Endodermal cell (in vitro differentiated cells): ENCODE measurements around the gene WDFY2. TPM values are rescaled to one million over a fixed set of nuclear protein-coding genes. Genes with fewer than 3 reads are reported as not detected.

ENCODE experiments used
- DNase-seq: peaks from one replicate; pipeline ENCODE4 v3.0.0-alpha.2; 2017
- H3K27ac ChIP-seq: 2 replicates; pipeline ENCODE4 v1.5.1; 2013; ENCODE audit warnings: mild to moderate bottlenecking, low read depth, low read length, moderate library complexity
- H3K27me3 ChIP-seq: 2 replicates; pipeline ENCODE4 v1.6.1; 2013; ENCODE audit warnings: mild to moderate bottlenecking, low read length, moderate library complexity; ENCODE audit not compliant: insufficient read depth, control insufficient read depth, poor library complexity, severe bottlenecking
- H3K36me3 ChIP-seq: 2 replicates; pipeline ENCODE4 v1.7.0; 2013; ENCODE audit warnings: mild to moderate bottlenecking, low read length, moderate library complexity; ENCODE audit not compliant: control insufficient read depth, insufficient read depth
- H3K4me1 ChIP-seq: one replicate; pipeline ENCODE4 v1.7.0; 2013; ENCODE audit warnings: low read length; ENCODE audit not compliant: control insufficient read depth, insufficient read depth
- H3K4me3 ChIP-seq: 2 replicates; pipeline ENCODE4 v1.5.1; 2013; ENCODE audit warnings: mild to moderate bottlenecking, low read length, moderate library complexity
- H3K9ac ChIP-seq: 2 replicates; pipeline ENCODE4 v1.6.1; 2013; ENCODE audit warnings: mild to moderate bottlenecking, low read length, moderate library complexity; ENCODE audit not compliant: poor library complexity, severe bottlenecking; ENCODE audit errors: extremely low read depth
- H3K9me3 ChIP-seq: 2 replicates; pipeline ENCODE4 v1.6.1; 2013; ENCODE audit warnings: mild to moderate bottlenecking, low read length, moderate library complexity; ENCODE audit not compliant: control insufficient read depth
- H3K27ac Mint-ChIP-seq: 2 replicates; pipeline ENCODE4 v1.8.0; 2020; ENCODE audit warnings: mixed read lengths
- H3K27me3 Mint-ChIP-seq: 2 replicates; pipeline ENCODE4 v1.8.0; 2021; ENCODE audit warnings: mild to moderate bottlenecking, mixed read lengths; ENCODE audit not compliant: insufficient read depth
- H3K36me3 Mint-ChIP-seq: 2 replicates; pipeline ENCODE4 v1.8.0; 2020; ENCODE audit warnings: low read depth, mixed read lengths
- H3K4me1 Mint-ChIP-seq: 2 replicates; pipeline ENCODE4 v1.8.0; 2020; ENCODE audit warnings: mixed read lengths
- H3K4me3 Mint-ChIP-seq: 2 replicates; pipeline ENCODE4 v1.8.0; 2020; ENCODE audit warnings: mild to moderate bottlenecking, moderate library complexity, mixed read lengths
- H3K9me3 Mint-ChIP-seq: 2 replicates; pipeline ENCODE4 v1.8.0; 2020; ENCODE audit warnings: mild to moderate bottlenecking, mixed read lengths
- WGBS, 2 experiments: methylation state at CpG; one replicate each; pipeline versions ENCODE4 v1.1.5 to v1.1.7; 2013; ENCODE audit warnings: missing lambda C conversion rate in 2 of 2, mixed read lengths in 1 of 2; ENCODE audit not compliant: insufficient coverage in 1 of 2, insufficient read length in 1 of 2; 5-methylcytosine and 5-hydroxymethylcytosine counted together
- total RNA-seq, 2 donors: library from RNA; stranded (reverse); fragmentation: NEBNext Ultra II Directional in 1 of 2; extraction: Animal tissue kit (Norgen Biotek cat#: 25700) in 1 of 2; gene quantifications; 2 replicates in 1 of 2; 3 replicates in 1 of 2; pipeline ENCODE4 v1.2.1, GENCODE V29; 2021
- TF ChIP-seq, protein P1 (sequence below): fragments of 200-600 bp; sonication (generic); conservative IDR thresholded peaks from 2 replicates; pipeline ENCODE4 v1.5.0; 2021; ENCODE audit warnings: antibody characterized with exemption, mild to moderate bottlenecking

WDFY2 gene
- total RNA-seq, 2 donors from 2014 or later, result 20.6 to 28.0 TPM

DNA sequence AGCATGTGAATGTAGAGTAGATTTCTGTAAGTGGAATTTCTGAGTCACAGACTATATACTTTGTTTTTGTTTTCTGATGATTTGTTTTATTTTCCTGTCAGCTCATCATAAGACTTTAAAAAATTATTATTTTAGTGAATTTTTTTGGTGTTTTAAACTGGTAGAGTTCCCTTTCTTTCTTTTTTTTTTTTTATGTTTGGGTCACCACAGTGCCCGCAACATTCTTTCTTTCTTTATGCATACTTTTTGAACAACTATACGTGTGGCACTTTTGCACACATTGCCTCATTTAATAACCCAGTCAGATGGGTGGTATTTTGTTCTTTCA lies 46.0 kb downstream of the WDFY2 start:
- H3K27me3 ChIP-seq, result no peaks in the 10 kb centered on the region
- Mint-ChIP-seq H3K9me3 (no peaks in the 10 kb centered on the region), H3K36me3 (no peaks in the 10 kb centered on the region), H3K27ac (no peak overlapping the region), H3K4me3 (no peak overlapping the region), H3K4me1 (peaks cover 13% of the 10 kb centered on the region), H3K27me3 (no peaks in the 10 kb centered on the region)
- whole genome bisulfite sequencing, 2 experiments, result 100% methylated on average over 1 of the region's 2 CpGs; no CpG with 5 or more reads in 1 of the 2 experiments
- no peaks in the 10 kb centered on the region for H3K9me3 ChIP-seq
- H3K4me1 ChIP-seq, result no peaks in the 10 kb centered on the region
- no peak overlapping the region for H3K27ac ChIP-seq
- TF ChIP-seq, protein P1, sequence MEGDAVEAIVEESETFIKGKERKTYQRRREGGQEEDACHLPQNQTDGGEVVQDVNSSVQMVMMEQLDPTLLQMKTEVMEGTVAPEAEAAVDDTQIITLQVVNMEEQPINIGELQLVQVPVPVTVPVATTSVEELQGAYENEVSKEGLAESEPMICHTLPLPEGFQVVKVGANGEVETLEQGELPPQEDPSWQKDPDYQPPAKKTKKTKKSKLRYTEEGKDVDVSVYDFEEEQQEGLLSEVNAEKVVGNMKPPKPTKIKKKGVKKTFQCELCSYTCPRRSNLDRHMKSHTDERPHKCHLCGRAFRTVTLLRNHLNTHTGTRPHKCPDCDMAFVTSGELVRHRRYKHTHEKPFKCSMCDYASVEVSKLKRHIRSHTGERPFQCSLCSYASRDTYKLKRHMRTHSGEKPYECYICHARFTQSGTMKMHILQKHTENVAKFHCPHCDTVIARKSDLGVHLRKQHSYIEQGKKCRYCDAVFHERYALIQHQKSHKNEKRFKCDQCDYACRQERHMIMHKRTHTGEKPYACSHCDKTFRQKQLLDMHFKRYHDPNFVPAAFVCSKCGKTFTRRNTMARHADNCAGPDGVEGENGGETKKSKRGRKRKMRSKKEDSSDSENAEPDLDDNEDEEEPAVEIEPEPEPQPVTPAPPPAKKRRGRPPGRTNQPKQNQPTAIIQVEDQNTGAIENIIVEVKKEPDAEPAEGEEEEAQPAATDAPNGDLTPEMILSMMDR, result no peak
- DNase-seq, result no peak
- no peak overlapping the region for H3K9ac ChIP-seq
- H3K36me3 ChIP-seq, result no peaks in the 10 kb centered on the region
- no peak overlapping the region for H3K4me3 ChIP-seq

DNA sequence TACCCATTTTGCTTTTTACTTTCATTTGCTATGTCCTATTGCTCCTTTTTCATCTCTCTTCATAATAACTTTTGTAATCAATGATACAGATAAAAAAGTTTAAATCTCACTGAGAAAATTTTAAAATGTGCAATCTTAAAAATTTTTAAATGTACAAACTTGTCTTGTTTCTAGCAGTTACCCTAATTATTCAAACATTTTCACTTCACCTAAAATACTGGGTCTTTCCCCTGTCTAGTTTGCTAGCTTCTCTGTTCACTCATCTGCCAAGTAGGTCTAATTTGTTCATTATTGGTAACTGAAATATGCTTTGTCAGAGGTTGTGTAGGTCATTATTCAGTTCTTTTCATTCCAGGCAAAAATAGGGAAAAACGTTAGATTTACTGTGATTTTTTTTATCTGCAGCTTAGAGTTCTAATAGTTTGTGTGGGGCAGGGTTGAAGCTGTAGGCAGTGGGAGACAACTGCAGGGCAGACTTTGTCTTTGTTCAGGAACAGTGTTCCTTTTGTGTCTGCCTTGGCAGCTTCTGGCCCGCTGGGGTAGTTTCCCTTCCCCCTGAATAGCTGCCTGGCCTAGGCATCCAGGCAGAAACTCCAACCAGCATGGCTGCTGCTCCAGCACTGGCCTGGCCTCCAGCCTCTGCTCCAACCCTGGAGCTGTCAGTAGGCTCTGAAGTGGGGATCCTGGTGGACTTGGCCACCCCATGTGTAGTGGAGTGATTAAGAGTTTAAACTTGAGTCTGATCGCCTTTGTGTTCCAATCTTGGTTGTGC lies 48.5 kb downstream of the WDFY2 start:
- H3K4me3 Mint-ChIP-seq, result no peak overlapping the region
- WGBS, 2 experiments, result 42 to 58% methylated on average over 2 to 3 of the region's 3 CpGs
- H3K9me3 Mint-ChIP-seq, result no peaks in the 10 kb centered on the region
- peaks cover 35% of the 10 kb centered on the region for H3K4me1 Mint-ChIP-seq
- H3K27me3 ChIP-seq, result no peaks in the 10 kb centered on the region
- H3K36me3 ChIP-seq, result no peaks in the 10 kb centered on the region
- H3K27ac Mint-ChIP-seq, result peak overlapping the region; percentile 69
- H3K36me3 Mint-ChIP-seq, result no peaks in the 10 kb centered on the region
- peak overlapping the region; percentile 96 for H3K27ac ChIP-seq
- H3K9me3 ChIP-seq, result no peaks in the 10 kb centered on the region
- TF ChIP-seq, protein P1, result no peak
- DNase-seq, result peak; percentile 64
- no peaks in the 10 kb centered on the region for H3K27me3 Mint-ChIP-seq
- H3K9ac ChIP-seq, result no peak overlapping the region
- H3K4me1 ChIP-seq, result no peaks in the 10 kb centered on the region
- no peak overlapping the region for H3K4me3 ChIP-seq

DNA sequence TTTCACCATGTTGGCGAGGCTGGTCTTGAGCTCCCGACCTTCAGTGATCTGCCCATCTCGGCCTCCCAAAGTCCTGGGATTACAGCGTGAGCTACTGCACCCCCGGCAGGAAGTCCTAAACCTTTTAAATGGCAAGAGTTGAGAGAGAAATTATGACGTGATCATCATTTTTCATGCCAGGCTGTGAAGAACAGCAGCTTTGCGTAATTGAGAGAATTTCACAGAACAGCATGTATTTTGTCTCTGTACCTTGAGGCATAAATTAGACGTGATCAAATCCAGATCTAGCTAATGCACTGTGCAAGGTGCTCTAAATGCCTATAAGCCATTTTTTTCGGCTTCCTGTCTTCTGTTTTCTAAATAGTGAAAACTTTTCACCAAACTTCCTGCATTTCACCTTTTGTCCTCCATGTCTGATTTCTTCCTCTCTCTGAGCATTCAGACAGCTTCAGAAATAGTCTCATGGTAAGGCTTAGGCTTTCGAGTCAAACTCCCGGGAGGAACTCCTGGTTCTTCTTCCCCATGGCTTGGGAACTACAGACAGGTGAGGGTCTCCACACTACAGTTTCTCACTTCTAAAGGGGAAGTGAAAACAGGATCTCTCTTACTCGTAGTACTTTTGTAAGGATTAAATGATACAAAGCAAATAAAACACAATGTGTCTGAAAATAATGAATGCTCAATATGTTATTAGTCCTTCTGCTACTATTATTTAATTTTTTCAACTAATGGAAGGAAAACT lies 51.0 kb downstream of the WDFY2 start:
- Mint-ChIP-seq H3K4me3 (no peak overlapping the region), H3K9me3 (no peaks in the 10 kb centered on the region), H3K27ac (peak overlapping the region; percentile 33), H3K36me3 (no peaks in the 10 kb centered on the region), H3K27me3 (no peaks in the 10 kb centered on the region), H3K4me1 (peaks cover 43% of the 10 kb centered on the region)
- H3K36me3 ChIP-seq, result no peaks in the 10 kb centered on the region
- H3K27ac ChIP-seq, result no peak overlapping the region
- no peak overlapping the region for H3K4me3 ChIP-seq
- TF ChIP-seq, protein P1, result no peak
- peak; percentile 28 for DNase-seq
- no peak overlapping the region for H3K9ac ChIP-seq
- H3K27me3 ChIP-seq, result no peaks in the 10 kb centered on the region
- 92 to 96% methylated on average over 9 to 11 of the region's 12 CpGs for WGBS, 2 experiments
- no peaks in the 10 kb centered on the region for H3K9me3 ChIP-seq
- H3K4me1 ChIP-seq, result no peaks in the 10 kb centered on the region
